ENCODE measurements around the gene CHD6.

Gene CHD6

DNA sequence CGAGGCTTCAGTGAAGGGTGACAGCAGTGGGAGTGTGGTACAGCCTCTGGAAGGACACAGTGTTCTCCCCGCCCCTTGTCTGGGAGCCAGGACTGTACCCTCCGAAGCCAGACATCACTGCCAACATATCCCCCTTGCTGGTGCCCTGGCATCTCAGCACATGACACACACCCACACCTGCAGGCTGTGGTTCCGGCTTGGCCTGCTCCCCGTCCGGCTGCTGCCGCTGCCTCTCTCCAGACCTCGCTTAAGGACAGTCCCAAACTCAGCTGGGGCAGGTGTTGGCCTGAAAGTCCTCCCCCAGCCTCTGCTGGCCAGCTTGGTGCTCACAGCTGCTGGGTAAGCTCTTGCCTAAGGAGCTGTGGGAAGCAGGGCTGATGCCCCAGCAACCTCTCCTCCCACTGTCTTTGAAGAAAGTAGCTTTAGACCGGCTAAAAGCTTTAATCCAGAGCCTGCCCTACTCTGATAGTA, 258.6 kb downstream of the CHD6 start:
- DNase-seq, result no peak

DNA sequence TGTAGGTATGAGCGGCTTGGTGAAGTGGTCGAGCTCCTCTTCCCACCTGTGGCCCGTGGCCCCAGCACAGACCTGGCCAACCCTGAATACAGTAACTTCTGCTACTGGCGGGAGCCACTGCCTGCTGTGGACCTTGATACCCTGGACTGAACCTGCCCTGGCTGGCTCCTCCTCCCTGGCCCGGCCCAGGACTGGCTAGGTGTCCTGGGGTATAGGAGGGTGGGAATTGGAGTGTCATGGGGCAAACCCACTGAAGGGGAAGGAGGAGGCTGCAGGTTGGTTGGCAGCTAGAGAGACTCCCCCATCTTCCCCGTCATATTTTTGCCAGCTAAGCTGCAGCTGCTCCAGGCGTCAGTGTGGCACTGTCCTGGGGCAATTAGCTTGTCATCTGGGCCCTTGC, 259.5 kb downstream of the CHD6 start:
- TF ChIP-seq GATA1 (IDR thresholded peaks at IDR 0.05; ENCODE audit: low read depth, low read length) (no peak), POLR2A (IDR thresholded peaks at IDR 0.05; ENCODE audit: low read length) (no peak)
- DNase-seq, result no peak

More for the DNA sequence above, 258.6 kb downstream of the CHD6 start:
- TF ChIP-seq GATA1 (IDR thresholded peaks at IDR 0.05; ENCODE audit: low read depth, low read length) (no peak), POLR2A (IDR thresholded peaks at IDR 0.05; ENCODE audit: low read length) (no peak)

GRCh38 chr20:41358230-41358629, 259.9 kb downstream of the CHD6 start:
- TF ChIP-seq POLR2A (IDR thresholded peaks at IDR 0.05; ENCODE audit: low read length) (no peak), GATA1 (IDR thresholded peaks at IDR 0.05; ENCODE audit: low read depth, low read length) (no peak)
- DNase-seq, result no peak

- DNase-seq, result no peak
- no peak for TF ChIP-seq GATA1 (IDR thresholded peaks at IDR 0.05; ENCODE audit: low read depth, low read length)
- no peak for TF ChIP-seq POLR2A (IDR thresholded peaks at IDR 0.05; ENCODE audit: low read length)
Observed at GRCh38 chr20:41357424-41358163, 260.6 kb downstream of the CHD6 start.

- no peak for DNase-seq
- TF ChIP-seq POLR2A (IDR thresholded peaks at IDR 0.05; ENCODE audit: low read length) (no peak), GATA1 (IDR thresholded peaks at IDR 0.05; ENCODE audit: low read depth, low read length) (no peak)
Observed at GRCh38 chr20:41356951-41357350, 261.2 kb downstream of the CHD6 start.

DNA sequence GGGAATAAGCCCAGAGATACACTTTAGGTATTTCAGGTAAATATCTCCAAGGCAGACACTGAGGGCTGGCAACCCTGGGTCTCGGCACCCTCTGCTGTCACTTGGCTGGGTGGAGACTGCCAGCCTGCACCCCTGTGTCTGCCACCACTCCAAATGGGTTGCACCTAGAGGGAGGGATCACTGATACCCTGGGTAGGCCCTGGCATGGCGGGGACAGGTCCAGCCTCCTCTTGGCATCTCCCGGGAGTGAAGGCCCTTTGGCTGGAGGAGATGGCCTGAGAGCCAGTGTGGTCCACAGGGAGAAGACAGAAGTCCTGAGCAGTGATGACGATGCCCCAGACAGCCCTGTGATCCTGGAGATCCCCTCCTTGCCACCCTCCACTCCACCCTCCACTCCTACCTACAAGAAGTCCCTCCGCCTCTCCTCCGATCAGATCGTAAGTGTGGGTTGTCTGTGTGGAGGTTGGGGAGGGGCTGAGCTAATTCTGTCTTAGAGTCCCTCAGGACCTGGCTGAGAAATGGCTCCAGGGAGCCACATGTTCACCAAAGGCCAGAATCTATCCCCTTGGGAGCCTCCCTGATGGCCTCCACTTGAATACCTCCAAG, 262.5 kb downstream of the CHD6 start:
- TF ChIP-seq GATA1 (IDR thresholded peaks at IDR 0.05; ENCODE audit: low read depth, low read length) (no peak), POLR2A (IDR thresholded peaks at IDR 0.05; ENCODE audit: low read length) (no peak)
- DNase-seq, result no peak

- TF ChIP-seq GATA1 (IDR thresholded peaks at IDR 0.05; ENCODE audit: low read depth, low read length) (no peak), POLR2A (IDR thresholded peaks at IDR 0.05; ENCODE audit: low read length) (no peak)
- no peak for DNase-seq
Observed at GRCh38 chr20:41355192-41355591, 263.0 kb downstream of the CHD6 start.

DNA sequence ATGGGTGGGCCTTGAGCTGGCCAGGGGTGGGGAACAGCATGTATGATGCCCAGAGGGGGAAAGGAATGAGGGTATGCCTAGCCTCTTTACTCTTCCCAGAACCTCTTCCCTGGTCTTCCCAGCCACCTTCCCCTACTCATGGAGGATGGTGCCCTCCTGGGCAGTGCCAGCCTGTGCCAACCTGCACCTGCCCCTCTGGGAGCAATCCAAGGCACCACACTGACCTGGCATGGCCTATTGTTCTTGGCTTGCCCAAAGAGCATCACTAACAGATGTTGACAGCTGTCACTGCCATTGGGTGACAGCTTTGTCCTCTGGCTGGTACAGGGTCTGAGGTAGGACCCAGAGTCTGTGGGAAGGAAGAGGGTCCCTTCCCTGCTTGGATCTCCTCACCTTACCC, 264.6 kb downstream of the CHD6 start:
- no peak for DNase-seq
- TF ChIP-seq GATA1 (IDR thresholded peaks at IDR 0.05; ENCODE audit: low read depth, low read length), result no peak
- TF ChIP-seq POLR2A (IDR thresholded peaks at IDR 0.05; ENCODE audit: low read length), result no peak

- no peak for TF ChIP-seq GATA1 (IDR thresholded peaks at IDR 0.05; ENCODE audit: low read depth, low read length)
- no peak for DNase-seq
Observed at GRCh38 chr20:41352666-41353065, 265.5 kb downstream of the CHD6 start.

GRCh38 chr20:41352106-41352505, 266.1 kb downstream of the CHD6 start:
- no peak for TF ChIP-seq GATA1 (IDR thresholded peaks at IDR 0.05; ENCODE audit: low read depth, low read length)
- no peak for TF ChIP-seq POLR2A (IDR thresholded peaks at IDR 0.05; ENCODE audit: low read length)
- DNase-seq, result no peak

All from erythroblast (primary cell).